GM18526 (cell line): Measurements from ENCODE around the gene PDE6G.

ENCODE experiments used
- POLR2A ChIP-seq: IDR thresholded peaks from 3 replicates; pipeline ENCODE4 v1.6.1; 2011; ENCODE audit not compliant: insufficient read length; ENCODE audit errors: extremely low read depth

PDE6G gene

GRCh38 chr17:81652906-81653771 lies 3.2 kb downstream of the PDE6G start:
- no peak for TF ChIP-seq POLR2A

- TF ChIP-seq POLR2A: no peak
Measured at GRCh38 chr17:81651692-81652091, 4.7 kb downstream of the PDE6G start.

DNA sequence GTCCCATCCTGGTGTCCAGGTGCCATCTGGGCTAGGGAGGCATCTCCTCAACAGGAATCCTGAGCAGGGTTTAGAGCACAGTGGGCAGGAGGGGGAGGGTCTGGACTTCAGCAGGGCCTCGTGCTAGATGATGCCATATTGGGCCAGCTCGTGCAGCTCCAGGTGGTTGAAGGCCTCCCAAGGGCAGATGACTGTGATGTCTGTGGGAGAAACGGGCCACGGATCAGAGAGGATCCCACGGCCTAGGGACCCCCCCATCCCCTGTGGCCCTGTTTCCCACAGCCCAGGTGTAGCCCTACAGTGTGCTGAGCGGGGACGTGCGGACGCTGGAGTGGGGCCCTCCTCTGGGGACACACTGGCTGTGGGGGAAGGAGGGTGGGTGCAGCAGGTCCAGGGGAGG lies 5.4 kb downstream of the PDE6G start:
- TF ChIP-seq POLR2A: no peak

- TF ChIP-seq POLR2A: no peak
Measured at GRCh38 chr17:81648707-81649085, 7.6 kb downstream of the PDE6G start.

GRCh38 chr17:81648013-81648706 lies 8.2 kb downstream of the PDE6G start:
- no peak for TF ChIP-seq POLR2A

DNA sequence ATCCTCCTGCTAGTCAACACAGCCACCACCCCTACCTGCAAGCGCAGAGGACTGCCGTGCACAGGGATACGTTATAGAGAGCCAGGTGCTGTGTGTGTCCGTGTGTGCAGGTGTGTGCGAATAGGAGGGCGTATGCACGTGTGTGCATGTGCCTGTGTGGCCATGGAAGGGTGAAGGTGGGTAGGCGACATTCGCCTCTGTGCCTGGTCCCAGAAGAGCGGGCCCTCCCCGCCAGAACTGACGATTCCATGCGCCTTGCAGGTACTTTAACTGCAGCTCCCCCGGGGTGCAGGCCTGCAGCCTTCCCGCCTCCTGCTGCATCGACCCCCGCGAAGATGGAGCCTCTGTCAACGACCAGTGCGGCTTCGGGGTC lies 8.7 kb downstream of the PDE6G start:
- no peak for TF ChIP-seq POLR2A

DNA sequence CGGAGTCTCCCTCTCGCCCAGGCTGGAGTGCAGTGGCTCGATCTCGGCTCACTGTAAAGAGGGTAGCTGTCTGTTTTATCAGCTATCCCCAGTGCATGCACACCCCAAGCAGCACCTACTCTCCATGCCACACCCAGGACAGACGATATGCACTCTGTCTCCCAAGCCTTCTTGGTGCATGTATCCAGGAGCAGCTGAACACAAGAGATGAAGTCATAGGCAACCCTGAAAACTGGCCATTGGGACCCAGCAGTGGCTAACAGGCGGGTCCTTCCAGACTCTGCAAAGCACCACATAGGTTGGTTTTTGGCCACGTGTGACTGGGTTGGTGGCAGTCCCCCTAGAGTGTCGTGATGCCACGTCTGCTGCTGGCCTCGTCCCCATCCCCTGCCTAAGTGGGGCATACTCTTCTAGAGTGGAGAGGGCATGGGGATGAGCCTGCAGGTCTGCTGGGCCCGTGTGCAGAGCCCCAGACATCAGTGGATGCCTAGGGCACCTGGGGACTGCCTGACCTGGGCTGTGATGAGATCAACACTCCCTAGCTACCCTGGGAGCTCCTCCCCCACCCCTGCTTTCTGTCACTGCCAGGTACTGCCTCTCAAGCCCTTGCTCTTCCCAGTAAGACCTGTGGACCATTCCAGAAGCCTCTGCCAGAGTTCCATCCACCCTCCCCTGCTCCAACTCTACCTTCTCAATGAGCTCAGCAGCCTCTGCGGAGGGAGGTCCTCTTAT lies 9.3 kb downstream of the PDE6G start:
- TF ChIP-seq POLR2A: no peak

DNA sequence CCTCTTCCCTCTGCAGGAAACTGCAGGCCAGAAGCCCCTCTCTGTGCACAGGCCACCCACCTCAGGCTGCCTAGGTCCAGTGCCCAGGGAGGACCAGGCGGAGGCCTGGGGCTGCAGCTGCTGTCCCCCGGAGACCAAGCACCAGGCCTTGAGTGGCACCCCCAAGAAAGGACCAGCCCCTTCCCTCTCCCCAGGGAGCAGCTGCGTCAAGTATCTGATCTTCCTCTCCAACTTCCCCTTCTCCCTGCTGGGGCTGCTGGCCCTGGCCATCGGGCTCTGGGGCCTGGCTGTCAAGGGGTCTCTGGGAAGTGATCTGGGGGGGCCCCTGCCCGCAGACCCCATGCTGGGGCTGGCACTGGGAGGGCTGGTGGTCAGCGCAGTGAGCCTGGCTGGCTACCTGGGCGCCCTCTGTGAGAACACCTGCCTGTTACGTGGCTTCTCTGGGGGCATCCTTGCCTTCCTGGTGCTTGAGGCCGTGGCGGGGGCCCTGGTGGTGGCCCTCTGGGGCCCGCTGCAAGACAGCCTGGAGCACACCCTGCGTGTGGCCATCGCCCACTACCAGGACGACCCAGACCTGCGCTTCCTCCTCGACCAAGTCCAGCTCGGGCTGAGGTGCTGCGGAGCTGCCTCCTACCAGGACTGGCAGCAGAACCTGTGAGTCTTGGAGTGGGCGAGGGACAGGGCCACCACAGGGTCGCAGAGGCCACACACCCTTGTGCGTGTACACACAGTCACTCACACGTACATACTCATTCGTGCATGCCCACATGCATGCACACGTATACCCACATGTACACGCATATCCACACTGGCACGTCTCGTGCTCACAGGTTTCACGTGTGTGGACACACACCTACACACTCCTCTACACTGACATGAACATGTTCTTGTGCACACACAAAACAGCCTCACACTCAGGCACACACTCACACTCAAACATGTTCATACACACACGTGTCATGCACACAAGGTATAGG lies 11.1 kb downstream of the PDE6G start:
- no peak for TF ChIP-seq POLR2A

- no peak for TF ChIP-seq POLR2A
Measured at GRCh38 chr17:81644496-81644895, 11.8 kb downstream of the PDE6G start.

DNA sequence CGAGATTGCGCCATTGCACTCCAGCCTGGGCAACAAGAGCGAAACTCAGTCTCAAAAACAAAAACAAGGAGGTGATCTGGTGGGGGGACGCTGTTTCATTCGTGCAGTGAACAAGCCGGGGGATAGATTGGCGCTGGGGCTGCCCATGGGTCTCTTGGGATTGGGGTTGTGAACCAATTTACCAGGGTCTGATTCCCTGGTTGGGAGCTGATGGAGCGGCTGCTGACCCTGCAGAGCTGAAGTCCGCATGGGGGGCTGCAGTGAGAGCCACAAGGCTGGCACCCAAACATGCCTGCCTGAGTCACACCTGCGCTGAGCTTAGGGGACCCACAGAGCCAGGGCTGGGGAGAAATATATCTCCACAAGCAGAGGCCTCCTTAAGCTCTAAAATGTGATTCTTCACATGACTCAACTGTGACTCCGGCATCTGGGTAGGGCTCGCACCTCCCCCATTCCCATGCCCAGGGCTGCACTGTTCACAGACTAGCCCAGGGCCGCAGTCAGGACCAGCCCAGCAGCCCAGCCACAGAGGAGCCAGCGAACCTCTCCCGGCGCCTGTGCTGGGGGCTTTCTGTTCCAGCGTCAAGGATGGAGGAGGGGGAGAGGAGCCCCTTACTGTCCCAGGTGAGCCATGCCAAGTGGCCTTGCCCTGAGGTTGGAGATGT lies 14.4 kb downstream of the PDE6G start:
- TF ChIP-seq POLR2A: no peak

DNA sequence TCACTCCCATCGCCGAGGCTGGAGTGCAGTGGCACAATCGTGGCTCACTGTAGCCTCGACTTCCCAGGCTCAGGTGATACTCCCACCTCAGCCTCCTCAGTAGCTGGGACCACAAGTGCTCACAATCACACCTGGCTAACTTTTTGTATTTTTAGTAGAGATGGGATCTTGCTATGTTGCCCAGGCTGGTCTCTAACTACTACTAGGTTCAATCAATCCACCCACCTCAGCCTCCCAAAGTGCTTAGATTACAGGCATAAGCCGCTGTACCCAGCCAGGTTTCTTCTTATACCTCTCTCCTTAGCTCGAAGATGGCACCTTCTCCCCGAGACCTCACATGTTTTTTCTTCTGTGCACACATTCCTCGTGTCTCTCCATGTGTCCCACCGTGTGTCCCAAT lies 16.3 kb downstream of the PDE6G start:
- no peak for TF ChIP-seq POLR2A

GRCh38 chr17:81638683-81639082 lies 17.7 kb downstream of the PDE6G start:
- no peak for TF ChIP-seq POLR2A

DNA sequence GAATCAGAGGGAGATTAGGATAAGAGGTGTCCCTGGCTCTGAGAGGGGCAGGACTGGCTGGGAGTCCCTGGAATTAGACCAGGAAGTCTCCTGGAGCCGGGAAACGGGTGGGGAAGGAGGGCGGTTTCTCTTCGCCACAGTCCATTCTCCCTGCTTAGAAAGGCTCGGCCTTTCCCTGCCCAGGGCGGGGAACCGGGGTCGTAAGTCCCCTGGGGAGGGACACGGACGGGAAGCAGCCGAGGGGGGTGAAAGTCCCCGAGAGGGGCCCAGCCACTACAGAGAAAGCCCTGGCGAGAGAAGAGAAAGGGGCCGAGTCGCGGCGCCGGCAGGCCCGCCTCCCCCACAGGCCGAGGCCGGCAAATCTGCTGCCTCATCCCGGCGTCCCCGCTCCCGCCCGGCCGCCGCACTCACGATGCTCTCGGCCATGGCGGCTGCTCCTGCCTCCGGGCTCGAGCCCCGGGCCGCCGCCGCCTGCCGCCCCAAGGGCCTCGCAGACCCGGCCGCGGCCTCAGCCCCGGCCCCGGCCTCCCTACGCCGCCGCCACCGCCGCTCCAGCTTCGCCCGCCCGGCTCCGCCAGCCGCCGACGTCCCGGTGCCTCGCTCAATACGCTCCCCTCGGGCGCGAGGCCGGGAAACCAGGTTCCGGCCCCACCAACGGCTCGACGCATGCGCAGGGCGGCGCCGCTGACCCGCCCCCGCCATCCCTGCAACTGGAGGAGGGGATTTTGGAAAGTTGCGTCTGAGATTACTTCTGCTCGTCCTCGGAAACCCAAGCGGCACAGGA lies 19.6 kb downstream of the PDE6G start, which contains the start of the genes NPLOC4 and TSPAN10:
Gene NPLOC4, minus strand, starts transcription at position 608 of the 784 bp plus-strand sequence. Its CDS starts 182 bp downstream, at position 426.
Gene TSPAN10, plus strand, starts transcription at position 692 of the 784 bp plus-strand sequence. CDS start 5,217 bp downstream, outside the sequence.
- peak; percentile 84 for TF ChIP-seq POLR2A

- no peak for TF ChIP-seq POLR2A
Measured at GRCh38 chr17:81635973-81636504, 20.3 kb downstream of the PDE6G start.
